K562 (cell line): Measurements from ENCODE around the gene SLC4A5. TPM values are rescaled to one million over a fixed set of nuclear protein-coding genes. Genes with fewer than 3 reads are reported as not detected.

ENCODE experiments used
- ATF1 ChIP-seq, 2 experiments: fragments of 450-650 bp in 1 of 2; IDR thresholded peaks; 2 replicates each; pipeline ENCODE4 v1.6.1; 2016; ENCODE audit warnings: missing compliant biosample characterization in 1 of 2, missing genetic modification characterization in 1 of 2
- CEBPZ ChIP-seq: fragments of 150-350 bp; IDR thresholded peaks from 2 replicates; pipeline ENCODE4 v1.6.1; 2014; ENCODE audit warnings: low read depth, mild to moderate bottlenecking, low read length, borderline replicate concordance
- FOXK2 ChIP-seq, 2 experiments: fragments of 450-650 bp; IDR thresholded peaks in 1 of 2; conservative IDR thresholded peaks in 1 of 2; 2 replicates each; pipeline ENCODE4 v1.6.1; 2016; ENCODE audit warnings: low read depth in 2 of 2, mild to moderate bottlenecking in 1 of 2
- JUN ChIP-seq, 2 experiments: sonication (generic) in 1 of 2; formaldehyde crosslinking in 1 of 2; IDR thresholded peaks; 2 replicates each; pipeline versions ENCODE4 v1.6.1 to v1.8.0; 2012 to 2022; ENCODE audit warnings: borderline replicate concordance in 2 of 2, mild to moderate bottlenecking in 2 of 2, improper control_type of control experiment in 1 of 2, low read depth in 1 of 2, low read length in 1 of 2, missing genetic modification reagents in 1 of 2
- MEF2D ChIP-seq: conservative IDR thresholded peaks from 2 replicates; pipeline ENCODE4 v1.6.1; 2016; ENCODE audit warnings: low read depth, missing genetic modification characterization, missing compliant biosample characterization
- NBN ChIP-seq: fragments of 450-650 bp; IDR thresholded peaks from 2 replicates; pipeline ENCODE4 v1.6.1; 2016; ENCODE audit warnings: low read depth, mild to moderate bottlenecking
- ZBTB40 ChIP-seq, 2 experiments: fragments of 450-650 bp in 1 of 2; sonication (generic) in 1 of 2; formaldehyde crosslinking in 1 of 2; IDR thresholded peaks; 2 replicates each; pipeline versions ENCODE4 v1.7.1 to v1.9.0; 2016 to 2022; ENCODE audit warnings: inconsistent platforms in 1 of 2, mild to moderate bottlenecking in 1 of 2, missing genetic modification reagents in 1 of 2
- ZNF76 ChIP-seq: fragments of 250-450 bp; sonication (Bioruptor Pico); IDR thresholded peaks from 2 replicates; pipeline ENCODE4 v1.4.0; 2020; ENCODE audit warnings: mild to moderate bottlenecking, moderate library complexity, borderline replicate concordance
- polyA plus RNA-seq, 8 experiments: library from polyadenylated mRNA; depleted of rRNA in 4 of 8; stranded (reverse) in 5 of 8; unstranded in 3 of 8; fragments of >200 nt; fragmentation: Nextera tagmentation in 2 of 8; fragmentation: Illumina TruSeq in 1 of 8; extraction: Ambion mirVana in 2 of 8; extraction: Trizol in 1 of 8; gene quantifications; 2 replicates each; pipeline versions ENCODE4 v1.2.1 to v1.2.3, GENCODE V29; 2011 to 2014; ENCODE audit warnings: inconsistent platforms in 1 of 8, missing spikeins in 1 of 8
- total RNA-seq, 7 experiments: library from RNA; depleted of rRNA in 6 of 7; stranded (reverse); fragments of >200 nt in 6 of 7; fragmentation: Illumina TruSeq in 2 of 7; extraction: Trizol in 2 of 7; gene quantifications; 2 replicates each; pipeline versions ENCODE4 v1.2.1 to v1.2.3, GENCODE V29; 2011 to 2021; ENCODE audit warnings: low replicate concordance in 1 of 7
- TF ChIP-seq, protein P1 (sequence below), 3 experiments: fragments of 200-800 bp in 1 of 3; fragments of 250-450 bp in 1 of 3; fragments of 450-650 bp in 1 of 3; sonication (Bioruptor Pico) in 1 of 3; sonication (Bioruptor generic) in 1 of 3; formaldehyde crosslinking in 1 of 3; IDR thresholded peaks; 2 replicates each; pipeline versions ENCODE4 v1.6.1 to v1.8.0; 2016 to 2022; ENCODE audit warnings: mild to moderate bottlenecking in 2 of 3, missing genetic modification characterization in 2 of 3, missing compliant biosample characterization in 1 of 3, moderate library complexity in 1 of 3

The SLC4A5 gene
- total and polyA plus RNA-seq, 9 of the 15 experiments (the other 6 are each of a cell fraction or from before 2014, with no cell fraction given) = 0.03 to 0.77 (median 0.14) TPM; not detected in 1

GRCh38 chr2:74186038-74186437, 157.2 kb downstream of the SLC4A5 start (continued):
- TF ChIP-seq, protein P1, sequence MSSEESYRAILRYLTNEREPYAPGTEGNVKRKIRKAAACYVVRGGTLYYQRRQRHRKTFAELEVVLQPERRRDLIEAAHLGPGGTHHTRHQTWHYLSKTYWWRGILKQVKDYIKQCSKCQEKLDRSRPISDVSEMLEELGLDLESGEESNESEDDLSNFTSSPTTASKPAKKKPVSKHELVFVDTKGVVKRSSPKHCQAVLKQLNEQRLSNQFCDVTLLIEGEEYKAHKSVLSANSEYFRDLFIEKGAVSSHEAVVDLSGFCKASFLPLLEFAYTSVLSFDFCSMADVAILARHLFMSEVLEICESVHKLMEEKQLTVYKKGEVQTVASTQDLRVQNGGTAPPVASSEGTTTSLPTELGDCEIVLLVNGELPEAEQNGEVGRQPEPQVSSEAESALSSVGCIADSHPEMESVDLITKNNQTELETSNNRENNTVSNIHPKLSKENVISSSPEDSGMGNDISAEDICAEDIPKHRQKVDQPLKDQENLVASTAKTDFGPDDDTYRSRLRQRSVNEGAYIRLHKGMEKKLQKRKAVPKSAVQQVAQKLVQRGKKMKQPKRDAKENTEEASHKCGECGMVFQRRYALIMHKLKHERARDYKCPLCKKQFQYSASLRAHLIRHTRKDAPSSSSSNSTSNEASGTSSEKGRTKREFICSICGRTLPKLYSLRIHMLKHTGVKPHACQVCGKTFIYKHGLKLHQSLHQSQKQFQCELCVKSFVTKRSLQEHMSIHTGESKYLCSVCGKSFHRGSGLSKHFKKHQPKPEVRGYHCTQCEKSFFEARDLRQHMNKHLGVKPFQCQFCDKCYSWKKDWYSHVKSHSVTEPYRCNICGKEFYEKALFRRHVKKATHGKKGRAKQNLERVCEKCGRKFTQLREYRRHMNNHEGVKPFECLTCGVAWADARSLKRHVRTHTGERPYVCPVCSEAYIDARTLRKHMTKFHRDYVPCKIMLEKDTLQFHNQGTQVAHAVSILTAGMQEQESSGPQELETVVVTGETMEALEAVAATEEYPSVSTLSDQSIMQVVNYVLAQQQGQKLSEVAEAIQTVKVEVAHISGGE (CRISPR knock-in tag; IDR thresholded peaks at IDR 0.05) = peak in 1 of 3 experiments; percentile 82; a peak in 2 of 6 replicates
- TF ChIP-seq ATF1 (CRISPR knock-in tag; IDR thresholded peaks at IDR 0.05) (no peak), ATF1 (tag; IDR thresholded peaks at IDR 0.05) (peak; percentile 44), NBN (peak; percentile 53; the same call in 1 of the 2 replicates), JUN (IDR thresholded peaks at IDR 0.05; ENCODE audit: borderline replicate concordance, low read depth, low read length) (no peak), JUN (CRISPR knock-in tag; IDR thresholded peaks at IDR 0.05; ENCODE audit: borderline replicate concordance) (no peak), ZBTB40 (IDR thresholded peaks at IDR 0.05) (0 out of 2 replicates have a peak, but pooled peaks have one; percentile 50), ZBTB40 (CRISPR knock-in tag; IDR thresholded peaks at IDR 0.05) (no peak), ZNF76 (no peak), CEBPZ (no peak), MEF2D (tag) (0 out of 2 replicates have a peak, but pooled peaks have one; percentile 16), FOXK2 (conservative IDR thresholded peaks at IDR 0.05 in 1 of 2, IDR thresholded peaks at IDR 0.05 in 1 of 2; ENCODE audit: low read depth in 2 of 2) (peak; percentile 31 to 44; a peak in 1 of 4 replicates)
